Neuronal stem cell (in vitro differentiated cells): ENCODE measurements around the gene TUSC2.

Experiments
- DNase-seq: peaks from one replicate; pipeline ENCODE4 v3.0.0-alpha.2; 2013; ENCODE audit warnings: low spot score
- H2AFZ ChIP-seq: one replicate; pipeline ENCODE4 v1.6.1; 2013; ENCODE audit warnings: mild to moderate bottlenecking, low read length, inconsistent platforms
- H2AK5ac ChIP-seq: 2 replicates; pipeline ENCODE4 v1.6.1; 2013; ENCODE audit warnings: low read depth, mild to moderate bottlenecking, inconsistent platforms, low read length, moderate library complexity, mixed read lengths
- H2BK120ac ChIP-seq: 2 replicates; pipeline ENCODE4 v1.6.1; 2013; ENCODE audit warnings: low read depth, mild to moderate bottlenecking, inconsistent platforms, low read length, moderate library complexity, mixed read lengths
- H2BK12ac ChIP-seq: one replicate; pipeline ENCODE4 v1.6.1; 2013; ENCODE audit warnings: low read length, inconsistent platforms
- H2BK15ac ChIP-seq: 2 replicates; pipeline ENCODE4 v1.6.1; 2013; ENCODE audit warnings: mild to moderate bottlenecking, low read length, inconsistent platforms, mixed read lengths
- H2BK5ac ChIP-seq: one replicate; pipeline ENCODE4 v1.6.1; 2013; ENCODE audit warnings: inconsistent platforms, mild to moderate bottlenecking, low read length, moderate library complexity
- H3K14ac ChIP-seq: one replicate; pipeline ENCODE4 v1.6.1; 2013; ENCODE audit warnings: low read length, inconsistent platforms
- H3K18ac ChIP-seq: 2 replicates; pipeline ENCODE4 v1.6.1; 2013; ENCODE audit warnings: low read length, inconsistent platforms
- H3K23ac ChIP-seq: 2 replicates; pipeline ENCODE4 v1.6.1; 2013; ENCODE audit warnings: low read depth, mild to moderate bottlenecking, mixed read lengths, low read length, inconsistent platforms; ENCODE audit not compliant: poor library complexity
- H3K27ac ChIP-seq: replicated peaks from 3 replicates; pipeline ENCODE4 v1.5.1; 2013; ENCODE audit warnings: low read length, inconsistent platforms
- H3K27me3 ChIP-seq, 3 experiments: 2 replicates each; pipeline ENCODE4 v1.6.1; 2013; ENCODE audit warnings: low read length in 3 of 3, mild to moderate bottlenecking in 2 of 3, inconsistent platforms in 1 of 3, low read depth in 1 of 3, mixed read lengths in 1 of 3, moderate library complexity in 1 of 3; ENCODE audit not compliant: control insufficient read depth in 3 of 3, insufficient read depth in 3 of 3
- H3K36me3 ChIP-seq, 2 donors: replicated peaks in 1 of 2; 2 replicates each; pipeline ENCODE4 v1.6.1; 2013; ENCODE audit warnings: low read length in 2 of 2; ENCODE audit not compliant: control insufficient read depth in 2 of 2, insufficient read depth in 2 of 2
- H3K4ac ChIP-seq: 2 replicates; pipeline ENCODE4 v1.6.1; 2013; ENCODE audit warnings: inconsistent platforms, mild to moderate bottlenecking, low read length, moderate library complexity
- H3K4me1 ChIP-seq, 2 donors: 1 replicate in 1 of 2; 2 replicates in 1 of 2; pipeline ENCODE4 v1.6.1; 2013; ENCODE audit warnings: low read length in 2 of 2, low read depth in 1 of 2; ENCODE audit not compliant: control insufficient read depth in 2 of 2, insufficient read depth in 1 of 2
- H3K4me2 ChIP-seq: one replicate; pipeline ENCODE4 v1.6.1; 2013; ENCODE audit warnings: mild to moderate bottlenecking, low read length, inconsistent platforms; ENCODE audit not compliant: insufficient read depth, poor library complexity, severe bottlenecking
- H3K4me3 ChIP-seq, 2 donors: 2 replicates each; pipeline ENCODE4 v1.5.1; 2013; ENCODE audit warnings: low read length in 2 of 2, mild to moderate bottlenecking in 2 of 2, inconsistent platforms in 1 of 2, moderate library complexity in 1 of 2
- H3K79me1 ChIP-seq: one replicate; pipeline ENCODE4 v1.6.1; 2013; ENCODE audit warnings: low read depth, mild to moderate bottlenecking, inconsistent platforms, low read length, moderate library complexity
- H3K9ac ChIP-seq: one replicate; pipeline ENCODE4 v1.6.1; 2013; ENCODE audit warnings: mild to moderate bottlenecking, low read depth, low read length, inconsistent platforms; ENCODE audit not compliant: poor library complexity
- H3K9me3 ChIP-seq, 2 donors: replicated peaks in 1 of 2; 2 replicates each; pipeline versions ENCODE3 to v1.6.1; 2013; ENCODE audit warnings: low read length in 2 of 2, mild to moderate bottlenecking in 2 of 2, inconsistent platforms in 1 of 2, low read depth in 1 of 2, mixed read lengths in 1 of 2, moderate library complexity in 1 of 2; ENCODE audit not compliant: control insufficient read depth in 2 of 2, insufficient read depth in 1 of 2
- H4K8ac ChIP-seq: one replicate; pipeline ENCODE4 v1.6.1; 2013; ENCODE audit warnings: low read depth, mild to moderate bottlenecking, inconsistent platforms, low read length, moderate library complexity
- H4K91ac ChIP-seq: one replicate; pipeline ENCODE4 v1.6.1; 2013; ENCODE audit warnings: low read length, low read depth, mild to moderate bottlenecking, inconsistent platforms; ENCODE audit not compliant: poor library complexity
- WGBS, 2 donors: extraction: QIAGEN DNeasy Blood & Tissue Kit; methylation state at CpG; one replicate each; pipeline ENCODE4 v1.1.7; 2013; ENCODE audit warnings: missing lambda C conversion rate in 2 of 2, mixed read lengths in 1 of 2; ENCODE audit not compliant: insufficient read length in 2 of 2, insufficient replicate concordance in 1 of 2; ENCODE audit errors: extremely low coverage in 2 of 2; 5-methylcytosine and 5-hydroxymethylcytosine counted together

Gene TUSC2

DNA sequence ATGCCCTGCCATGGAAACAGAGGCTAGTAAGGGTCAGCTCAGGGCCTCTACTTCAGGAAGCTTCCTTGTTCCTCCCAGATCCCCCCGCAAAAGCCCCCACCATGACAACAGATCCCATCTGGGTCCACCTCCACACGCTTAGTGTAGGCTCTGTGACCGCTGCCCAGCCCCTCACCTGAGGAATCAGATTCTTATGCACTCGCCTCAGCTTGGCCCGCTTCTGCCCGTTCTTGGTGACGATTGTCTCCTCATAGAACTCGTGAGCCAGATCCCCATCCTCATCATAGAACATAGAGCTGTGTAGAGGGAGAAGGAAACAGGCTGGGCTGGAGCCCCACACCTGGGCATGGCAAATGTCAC lies 1.9 kb downstream of the TUSC2 start:
- Histone ChIP-seq H3K23ac (no peak overlapping the region), H4K8ac (no peak overlapping the region), H2BK120ac (no peak overlapping the region), H3K14ac (no peak overlapping the region), H3K4ac (no peak overlapping the region), H4K91ac (no peak overlapping the region), H2AFZ (no peak overlapping the region), H3K79me1 (peaks cover 10% of the 10 kb centered on the region), H3K9me3 (no peaks in the 10 kb centered on the region), H2AK5ac (no peak overlapping the region), H2BK12ac (no peak overlapping the region), H3K27ac (no peak overlapping the region), H3K18ac (no peak overlapping the region), H2BK5ac (no peak overlapping the region), H3K27me3 (no peaks in the 10 kb centered on the region), H3K4me1 (peaks cover 20% of the 10 kb centered on the region in 2 donors), H3K9ac (no peak overlapping the region), H3K4me2 (no peak overlapping the region), H3K36me3 (peaks cover 29 to 51% of the 10 kb centered on the region in 2 donors), H2BK15ac (no peak overlapping the region), H3K4me3 (no peak overlapping the region)
- no CpG with 5 or more reads among the region's 8 CpGs for WGBS, 2 donors
- DNase-seq, result no peak

GRCh38 chr3:50325497-50326181 lies 2.4 kb downstream of the TUSC2 start:
- Histone ChIP-seq H2BK120ac (no peak overlapping the region), H3K4me1 (peaks cover 20 to 21% of the 10 kb centered on the region in 2 donors), H3K79me1 (peaks cover 10% of the 10 kb centered on the region), H3K23ac (no peak overlapping the region), H3K9me3 (no peaks in the 10 kb centered on the region), H3K27me3 (no peaks in the 10 kb centered on the region), H3K18ac (no peak overlapping the region), H2BK12ac (no peak overlapping the region), H3K36me3 (peaks cover 24 to 46% of the 10 kb centered on the region in 2 donors), H2AK5ac (no peak overlapping the region), H3K14ac (no peak overlapping the region), H3K9ac (no peak overlapping the region), H2BK5ac (no peak overlapping the region), H2BK15ac (no peak overlapping the region), H2AFZ (no peak overlapping the region), H3K27ac (no peak overlapping the region), H4K8ac (no peak overlapping the region), H3K4ac (no peak overlapping the region), H3K4me2 (no peak overlapping the region), H4K91ac (no peak overlapping the region), H3K4me3 (no peak overlapping the region)
- DNase-seq, result no peak
- WGBS, 2 donors, result no CpG with 5 or more reads among the region's 11 CpGs

DNA sequence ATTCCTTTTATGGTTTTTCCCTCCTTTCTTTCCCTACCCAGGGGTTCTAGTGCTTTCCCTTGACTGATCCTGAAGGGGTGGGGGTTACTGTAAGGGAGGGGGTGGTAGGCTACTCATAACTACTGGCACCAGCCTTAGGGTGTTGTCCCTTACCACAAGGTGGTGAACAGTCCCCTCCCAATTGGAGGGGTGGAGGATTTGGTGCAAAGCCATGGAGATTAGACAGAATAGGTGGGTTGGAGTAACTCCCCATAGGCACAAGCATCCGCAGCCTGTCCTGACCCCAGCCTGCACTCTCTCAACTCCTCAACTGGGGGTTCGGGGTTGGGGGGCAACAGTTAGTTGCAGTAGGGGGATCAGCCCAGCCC lies 2.9 kb downstream of the TUSC2 start:
- no peaks in the 10 kb centered on the region for H3K27me3 ChIP-seq
- no peak overlapping the region for H2BK120ac ChIP-seq

DNA sequence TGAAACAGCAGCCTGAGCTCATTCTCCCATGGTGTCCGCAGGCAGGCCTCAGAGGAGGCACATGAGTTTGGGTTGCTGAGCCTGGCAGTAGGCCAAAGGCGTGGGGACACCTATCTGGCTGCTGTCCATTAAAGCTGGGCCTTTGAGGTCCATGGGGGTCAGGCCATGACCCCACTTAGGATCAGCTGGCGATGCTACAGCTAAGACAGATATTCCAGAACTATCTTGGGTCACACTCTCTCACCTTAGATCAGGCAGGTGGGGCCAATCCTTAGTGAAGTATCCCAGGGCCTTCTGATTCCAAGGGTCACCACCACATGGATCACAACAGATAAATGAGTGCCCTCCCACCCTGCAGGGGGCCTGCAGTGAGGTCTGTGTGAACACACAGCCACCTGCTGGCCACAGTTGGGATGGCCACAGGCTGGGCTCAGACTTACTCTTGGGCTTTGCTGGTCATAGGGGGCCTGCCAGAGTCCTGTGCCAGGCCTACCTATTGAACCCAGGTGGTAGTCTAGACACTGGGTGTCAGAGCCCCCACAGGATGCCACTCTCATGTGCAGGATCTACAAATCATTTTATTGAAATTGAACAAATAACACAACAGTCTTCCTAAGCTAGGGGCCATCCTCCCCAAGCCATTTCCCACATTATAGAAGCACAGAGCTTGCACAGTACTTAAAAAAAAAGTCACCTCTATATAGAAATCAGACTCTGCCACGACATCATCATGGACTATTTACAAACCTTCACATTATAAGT lies 3.5 kb downstream of the TUSC2 start:
- Histone ChIP-seq H2BK120ac (no peak overlapping the region), H3K4ac (no peak overlapping the region), H3K18ac (peak overlapping the region; percentile 25), H3K36me3 (peaks cover 17 to 42% of the 10 kb centered on the region in 2 donors), H3K4me3 (peak overlapping the region in 1 of 2 donors; percentile 0), H3K79me1 (peaks cover 17% of the 10 kb centered on the region), H2BK5ac (no peak overlapping the region), H3K23ac (no peak overlapping the region), H2AK5ac (peak overlapping the region; percentile 38), H3K4me1 (peaks cover 28 to 32% of the 10 kb centered on the region in 2 donors), H3K14ac (no peak overlapping the region), H2BK12ac (no peak overlapping the region), H3K4me2 (no peak overlapping the region), H2AFZ (no peak overlapping the region), H3K27ac (no peak overlapping the region), H3K9ac (no peak overlapping the region), H4K8ac (no peak overlapping the region), H3K27me3 (no peaks in the 10 kb centered on the region), H3K9me3 (no peaks in the 10 kb centered on the region), H2BK15ac (no peak overlapping the region), H4K91ac (peak overlapping the region; percentile 28)
- WGBS, 2 donors, result no CpG with 5 or more reads among the region's 4 CpGs
- DNase-seq, result no peak

More for the DNA sequence above, 2.9 kb downstream of the TUSC2 start:
- H3K27ac ChIP-seq, result no peak overlapping the region
- no peak overlapping the region for H2AK5ac ChIP-seq
- H2BK12ac ChIP-seq, result no peak overlapping the region
- WGBS, 2 donors, result no CpG with 5 or more reads among the region's 2 CpGs
- H3K36me3 ChIP-seq, result peaks cover 20 to 42% of the 10 kb centered on the region in 2 donors
- H2BK5ac ChIP-seq, result no peak overlapping the region
- no peaks in the 10 kb centered on the region for H3K9me3 ChIP-seq
- H3K9ac ChIP-seq, result no peak overlapping the region
- H3K4me1 ChIP-seq, result peaks cover 25 to 26% of the 10 kb centered on the region in 2 donors
- peaks cover 15% of the 10 kb centered on the region for H3K79me1 ChIP-seq
- no peak overlapping the region for H3K18ac ChIP-seq
- no peak overlapping the region for H4K8ac ChIP-seq
- H3K4me2 ChIP-seq, result no peak overlapping the region
- no peak overlapping the region for H3K4ac ChIP-seq
- no peak overlapping the region for H3K14ac ChIP-seq
- no peak overlapping the region for H3K23ac ChIP-seq
- no peak overlapping the region for H4K91ac ChIP-seq
- no peak overlapping the region for H3K4me3 ChIP-seq
- no peak overlapping the region for H2BK15ac ChIP-seq
- DNase-seq, result no peak
- H2AFZ ChIP-seq, result no peak overlapping the region
